Lower lobe of right lung (tissue), 2 donors: Measurements from ENCODE around the gene KLHL26. TPM values are rescaled to one million over a fixed set of nuclear protein-coding genes. Genes with fewer than 3 reads are reported as not detected.

ENCODE experiments used
- ATAC-seq, 2 donors: fragments of 200-7000 bp; cut with Tn5 transposase; one replicate each; pipeline ENCODE4 v1.9.1; 2020 to 2022; ENCODE audit warnings: mild to moderate bottlenecking in 2 of 2, moderate library complexity in 2 of 2
- DNase-seq: peaks from one replicate; pipeline ENCODE4 v3.0.0-alpha.2; 2020
- H3K27ac ChIP-seq: fragments of 200-600 bp; one replicate; pipeline ENCODE4 v1.8.0; 2022
- H3K27me3 ChIP-seq: fragments of 200-600 bp; one replicate; pipeline ENCODE4 v1.8.0; 2022; ENCODE audit warnings: low read depth
- H3K36me3 ChIP-seq: fragments of 200-600 bp; one replicate; pipeline ENCODE4 v1.8.0; 2022; ENCODE audit warnings: mild to moderate bottlenecking
- H3K4me1 ChIP-seq: fragments of 200-600 bp; one replicate; pipeline ENCODE4 v1.8.0; 2022
- H3K4me3 ChIP-seq: fragments of 200-600 bp; one replicate; pipeline ENCODE4 v1.8.0; 2022; ENCODE audit warnings: mild to moderate bottlenecking
- H3K9me3 ChIP-seq: fragments of 200-600 bp; one replicate; pipeline ENCODE4 v1.8.0; 2022
- CTCF ChIP-seq: fragments of 200-600 bp; IDR thresholded peaks from one replicate; pipeline ENCODE4 v1.8.0; 2022; ENCODE audit warnings: antibody characterized with exemption, mild to moderate bottlenecking
- intact Hi-C: fragments of 100-400 bp; cut with DNase I; formaldehyde crosslinking; loops from one replicate; pipeline ENCODE4 v1.11.0; 2022
- total RNA-seq: library from RNA; stranded (reverse); fragmentation: NEBNext Ultra II Directional; extraction: Animal tissue kit (Norgen Biotek cat#: 25700); gene quantifications from one replicate; pipeline ENCODE4 v1.2.1, GENCODE V29; 2021
- donor health status: DM: no; HTN: yes; CAD: no; lungs with severe emphysema.

The KLHL26 gene
- total RNA-seq, 1 donor from 2014 or later: 14.5 TPM

GRCh38 chr19:18617562-18617961, 19.3 kb upstream of the KLHL26 start:
- no peaks in the 10 kb centered on the region for H3K36me3 ChIP-seq
- H3K9me3 ChIP-seq: no peaks in the 10 kb centered on the region
- intact Hi-C loops: no loop called here
- H3K4me1 ChIP-seq: peaks cover 7% of the 10 kb centered on the region
- DNase-seq (no peak), ATAC-seq (no peak)
- no peak overlapping the region for H3K4me3 ChIP-seq
- peaks cover 41% of the 10 kb centered on the region for H3K27me3 ChIP-seq
- no peak for TF ChIP-seq CTCF
- no peak overlapping the region for H3K27ac ChIP-seq

- Histone ChIP-seq H3K36me3 (no peaks in the 10 kb centered on the region), H3K4me3 (no peak overlapping the region), H3K9me3 (no peaks in the 10 kb centered on the region), H3K4me1 (no peaks in the 10 kb centered on the region), H3K27ac (no peak overlapping the region), H3K27me3 (peaks cover 34% of the 10 kb centered on the region)
- intact Hi-C loops: no loop called here
- ATAC-seq (no peak), DNase-seq (no peak)
- TF ChIP-seq CTCF: no peak
Measured at GRCh38 chr19:18618236-18618635, 18.6 kb upstream of the KLHL26 start.

- no peak for TF ChIP-seq CTCF
- no peak for DNase-seq
- no peak overlapping the region for H3K4me3 ChIP-seq
- no peak for ATAC-seq
- peaks cover 13% of the 10 kb centered on the region for H3K27me3 ChIP-seq
- no peaks in the 10 kb centered on the region for H3K4me1 ChIP-seq
- no peaks in the 10 kb centered on the region for H3K36me3 ChIP-seq
- H3K27ac ChIP-seq: no peak overlapping the region
- no peaks in the 10 kb centered on the region for H3K9me3 ChIP-seq
- intact Hi-C loops: no loop called here
Measured at GRCh38 chr19:18620311-18620710, 16.5 kb upstream of the KLHL26 start.

GRCh38 chr19:18620902-18621301, 15.9 kb upstream of the KLHL26 start:
- ATAC-seq (no peak), DNase-seq (no peak)
- Histone ChIP-seq H3K27me3 (peaks cover 9% of the 10 kb centered on the region), H3K36me3 (no peaks in the 10 kb centered on the region), H3K9me3 (no peaks in the 10 kb centered on the region), H3K4me1 (no peaks in the 10 kb centered on the region), H3K27ac (no peak overlapping the region), H3K4me3 (no peak overlapping the region)
- no peak for TF ChIP-seq CTCF
- intact Hi-C loops: no loop called here

- ATAC-seq (no peak), DNase-seq (no peak)
- no peak for TF ChIP-seq CTCF
- no peak overlapping the region for H3K27ac ChIP-seq
- intact Hi-C loops: no loop called here
- no peaks in the 10 kb centered on the region for H3K9me3 ChIP-seq
- no peak overlapping the region for H3K4me3 ChIP-seq
- H3K4me1 ChIP-seq: no peaks in the 10 kb centered on the region
- no peaks in the 10 kb centered on the region for H3K27me3 ChIP-seq
- no peaks in the 10 kb centered on the region for H3K36me3 ChIP-seq
Measured at GRCh38 chr19:18626906-18627305, 9.9 kb upstream of the KLHL26 start.
